Measurements from ENCODE around the gene ZNF10. TPM values are rescaled to one million over a fixed set of nuclear protein-coding genes. Genes with fewer than 3 reads are reported as not detected.

The ZNF10 gene
- total and polyA plus RNA-seq, 2 donors from 2014 or later = 4.6 to 15.1 TPM

GRCh38 chr12:133181238-133181959, 51.0 kb downstream of the ZNF10 start, which contains the start of gene ZNF268:
TSS of gene ZNF268 (plus strand) at chr12:133181495. CDS start at chr12:133181998, 503 bp downstream.
- H3K9ac ChIP-seq (ENCODE audit: low read length in 3 of 3) = peak within 1 kb of the TSS; percentile 84 to 88 (median 86)
- no peaks in the 10 kb centered on the region for H3K27me3 ChIP-seq (ENCODE audit: control insufficient read depth, insufficient read depth, low read length)
- H3K4me3 ChIP-seq (ENCODE audit: low read length in 3 of 3) = peak within 1 kb of the TSS; percentile 94 to 100 (median 99)
- H3K36me3 ChIP-seq (ENCODE audit: control insufficient read depth in 2 of 3, insufficient read depth in 3 of 3, low read length in 3 of 3) = peaks cover 2 to 16% (median 14%) of the 10 kb centered on the region in 3 donors
- H3K4me1 ChIP-seq (ENCODE audit: control insufficient read depth in 2 of 3, insufficient read depth in 2 of 3, low read depth in 1 of 3, low read length in 3 of 3) = peaks cover 0 to 6% (median 2%) of the 10 kb centered on the region in 3 donors
- DNase-seq (peak; percentile 93 to 97 (median 96)), FAIRE-seq (peak; percentile 62)
- intact Hi-C loops (cut with DNase I) = no loop called here
- peak; percentile 66 for TF ChIP-seq CTCF (IDR thresholded peaks at IDR 0.05; ENCODE audit: borderline replicate concordance, extremely low read depth, insufficient read depth)
- H3K9me3 ChIP-seq (ENCODE audit: control insufficient read depth in 2 of 3, insufficient read depth in 1 of 3, low read length in 3 of 3) = peaks cover 0 to 27% (median 2%) of the 10 kb centered on the region in 3 donors
- peak within 1 kb of the TSS; percentile 34 to 54 for H3K27ac ChIP-seq (ENCODE audit: low read depth in 2 of 2, low read length in 2 of 2)

GRCh38 chr12:133190176-133190575, 59.7 kb downstream of the ZNF10 start:
- Histone ChIP-seq H3K27ac (ENCODE audit: low read depth in 2 of 2, low read length in 2 of 2) (no peak overlapping the region), H3K9me3 (ENCODE audit: control insufficient read depth in 2 of 3, insufficient read depth in 1 of 3, low read length in 3 of 3) (peaks cover 28 to 73% (median 46%) of the 10 kb centered on the region in 3 donors), H3K27me3 (ENCODE audit: control insufficient read depth, insufficient read depth, low read length) (no peaks in the 10 kb centered on the region), H3K9ac (ENCODE audit: low read length in 3 of 3) (no peak overlapping the region), H3K4me3 (ENCODE audit: low read length in 3 of 3) (no peak overlapping the region), H3K4me1 (ENCODE audit: control insufficient read depth in 2 of 3, insufficient read depth in 2 of 3, low read depth in 1 of 3, low read length in 3 of 3) (no peaks in the 10 kb centered on the region), H3K36me3 (ENCODE audit: control insufficient read depth in 2 of 3, insufficient read depth in 3 of 3, low read length in 3 of 3) (peaks cover 62 to 88% (median 75%) of the 10 kb centered on the region in 3 donors)
- intact Hi-C loops (cut with DNase I) = no loop called here
- DNase-seq (no peak), FAIRE-seq (no peak)
- no peak for TF ChIP-seq CTCF (IDR thresholded peaks at IDR 0.05; ENCODE audit: borderline replicate concordance, extremely low read depth, insufficient read depth)

- no peak for TF ChIP-seq CTCF (IDR thresholded peaks at IDR 0.05; ENCODE audit: borderline replicate concordance, extremely low read depth, insufficient read depth)
- DNase-seq (no peak), FAIRE-seq (no peak)
- H3K4me3 ChIP-seq (ENCODE audit: low read length in 3 of 3) = peak overlapping the region in 1 of 3 donors; percentile 29
- H3K4me1 ChIP-seq (ENCODE audit: control insufficient read depth in 2 of 3, insufficient read depth in 2 of 3, low read depth in 1 of 3, low read length in 3 of 3) = no peaks in the 10 kb centered on the region
- no peaks in the 10 kb centered on the region for H3K27me3 ChIP-seq (ENCODE audit: control insufficient read depth, insufficient read depth, low read length)
- H3K9me3 ChIP-seq (ENCODE audit: control insufficient read depth in 2 of 3, insufficient read depth in 1 of 3, low read length in 3 of 3) = peaks cover 23 to 67% (median 44%) of the 10 kb centered on the region in 3 donors
- intact Hi-C loops (cut with DNase I) = no loop called here
- no peak overlapping the region for H3K9ac ChIP-seq (ENCODE audit: low read length in 3 of 3)
- peaks cover 59 to 76% (median 61%) of the 10 kb centered on the region in 3 donors for H3K36me3 ChIP-seq (ENCODE audit: control insufficient read depth in 2 of 3, insufficient read depth in 3 of 3, low read length in 3 of 3)
- no peak overlapping the region for H3K27ac ChIP-seq (ENCODE audit: low read depth in 2 of 2, low read length in 2 of 2)
These were observed 62.4 kb downstream of the ZNF10 start for GRCh38 chr12:133192847-133193246.
